GM12865 (cell line): ENCODE results near the gene GSDME.

Experiments
- DNase-seq: peaks from one replicate; pipeline ENCODE4 v3.0.0; 2010; ENCODE audit warnings: low read depth
- H3K4me3 ChIP-seq: 2 replicates; pipeline ENCODE4 v1.5.1; 2011; ENCODE audit warnings: mild to moderate bottlenecking, low read depth, low read length, control low read depth
- TF ChIP-seq, protein P1 (sequence below): IDR thresholded peaks from 2 replicates; pipeline ENCODE4 v1.5.1; 2011; ENCODE audit warnings: low read length, control low read depth, low read depth, inconsistent platforms; ENCODE audit not compliant: insufficient read depth; ENCODE audit errors: missing control alignments

Gene GSDME

DNA sequence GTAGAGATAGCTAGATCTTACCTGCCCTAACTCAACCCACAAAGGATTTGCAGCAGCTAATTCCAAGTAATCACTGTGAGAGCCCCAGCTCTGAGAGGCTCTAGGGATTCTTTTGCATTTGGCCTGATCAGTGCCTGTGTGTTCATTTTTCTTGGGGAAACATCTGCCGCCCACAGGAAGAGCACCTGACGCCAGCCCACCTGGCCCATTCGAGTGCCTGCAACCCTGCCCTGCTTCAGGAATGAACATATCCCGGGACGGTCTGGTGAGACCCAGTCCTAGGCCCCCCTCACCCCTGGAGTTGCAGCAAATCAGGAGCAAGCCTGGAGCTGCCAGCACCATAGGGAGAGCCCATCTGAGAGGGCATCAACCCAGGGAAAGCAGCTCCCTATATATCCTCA, 38.8 kb downstream of the GSDME start:
- TF ChIP-seq, protein P1, sequence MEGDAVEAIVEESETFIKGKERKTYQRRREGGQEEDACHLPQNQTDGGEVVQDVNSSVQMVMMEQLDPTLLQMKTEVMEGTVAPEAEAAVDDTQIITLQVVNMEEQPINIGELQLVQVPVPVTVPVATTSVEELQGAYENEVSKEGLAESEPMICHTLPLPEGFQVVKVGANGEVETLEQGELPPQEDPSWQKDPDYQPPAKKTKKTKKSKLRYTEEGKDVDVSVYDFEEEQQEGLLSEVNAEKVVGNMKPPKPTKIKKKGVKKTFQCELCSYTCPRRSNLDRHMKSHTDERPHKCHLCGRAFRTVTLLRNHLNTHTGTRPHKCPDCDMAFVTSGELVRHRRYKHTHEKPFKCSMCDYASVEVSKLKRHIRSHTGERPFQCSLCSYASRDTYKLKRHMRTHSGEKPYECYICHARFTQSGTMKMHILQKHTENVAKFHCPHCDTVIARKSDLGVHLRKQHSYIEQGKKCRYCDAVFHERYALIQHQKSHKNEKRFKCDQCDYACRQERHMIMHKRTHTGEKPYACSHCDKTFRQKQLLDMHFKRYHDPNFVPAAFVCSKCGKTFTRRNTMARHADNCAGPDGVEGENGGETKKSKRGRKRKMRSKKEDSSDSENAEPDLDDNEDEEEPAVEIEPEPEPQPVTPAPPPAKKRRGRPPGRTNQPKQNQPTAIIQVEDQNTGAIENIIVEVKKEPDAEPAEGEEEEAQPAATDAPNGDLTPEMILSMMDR = no peak
- DNase-seq = no peak
- H3K4me3 ChIP-seq = peak overlapping the region; percentile 62

DNA sequence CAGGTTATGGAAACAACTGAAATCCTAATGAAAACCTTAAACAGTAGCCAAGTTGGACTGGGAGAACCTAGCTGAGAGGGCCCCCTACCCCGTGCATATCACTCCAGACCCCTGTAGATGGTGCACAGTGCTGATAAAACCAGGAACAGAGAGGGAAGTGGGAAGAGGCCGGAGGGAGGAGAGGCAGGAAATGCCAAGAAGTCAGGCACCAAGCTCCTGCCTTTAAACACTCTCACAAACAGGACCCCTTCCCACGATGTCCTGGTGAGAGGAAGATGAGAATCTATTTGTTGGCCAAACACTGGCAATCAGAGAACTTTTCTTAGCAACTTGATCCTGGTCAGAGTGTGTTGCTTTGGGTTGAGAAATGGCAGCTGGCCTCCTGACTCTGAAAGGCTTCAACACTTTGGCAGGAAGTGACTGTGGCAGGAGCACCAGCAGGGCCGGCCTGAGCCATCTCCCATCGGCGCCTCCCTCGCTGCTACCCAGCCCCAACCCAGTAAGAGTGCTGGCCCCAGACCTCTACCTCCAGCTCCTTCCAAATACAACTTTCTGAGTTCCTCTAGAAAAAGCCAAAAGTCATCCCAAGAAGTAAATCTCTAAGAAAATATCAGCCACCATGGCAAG, 39.5 kb downstream of the GSDME start:
- H3K4me3 ChIP-seq = peak overlapping the region; percentile 62
- TF ChIP-seq, protein P1 = no peak
- peak; percentile 64 for DNase-seq

DNA sequence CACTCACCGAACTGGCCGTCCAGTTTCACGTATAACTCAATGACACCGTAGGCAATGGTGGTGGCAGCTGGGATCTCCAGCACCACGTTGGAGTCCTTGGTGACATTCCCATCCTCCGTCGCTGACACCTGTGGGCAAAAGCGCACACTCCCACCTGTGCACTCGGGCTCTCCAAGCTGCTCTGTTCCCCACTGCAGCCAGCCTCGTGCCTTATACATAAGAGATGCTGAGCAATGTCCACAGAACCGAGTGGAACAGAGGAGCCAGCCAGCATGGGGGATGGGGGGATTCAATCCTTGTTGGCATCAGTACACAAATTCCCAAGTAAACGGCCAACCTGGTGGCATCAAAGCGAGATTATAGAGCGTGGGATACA, 40.0 kb downstream of the GSDME start:
- TF ChIP-seq, protein P1 = no peak
- no peak for DNase-seq
- H3K4me3 ChIP-seq = peak overlapping the region; percentile 62

DNA sequence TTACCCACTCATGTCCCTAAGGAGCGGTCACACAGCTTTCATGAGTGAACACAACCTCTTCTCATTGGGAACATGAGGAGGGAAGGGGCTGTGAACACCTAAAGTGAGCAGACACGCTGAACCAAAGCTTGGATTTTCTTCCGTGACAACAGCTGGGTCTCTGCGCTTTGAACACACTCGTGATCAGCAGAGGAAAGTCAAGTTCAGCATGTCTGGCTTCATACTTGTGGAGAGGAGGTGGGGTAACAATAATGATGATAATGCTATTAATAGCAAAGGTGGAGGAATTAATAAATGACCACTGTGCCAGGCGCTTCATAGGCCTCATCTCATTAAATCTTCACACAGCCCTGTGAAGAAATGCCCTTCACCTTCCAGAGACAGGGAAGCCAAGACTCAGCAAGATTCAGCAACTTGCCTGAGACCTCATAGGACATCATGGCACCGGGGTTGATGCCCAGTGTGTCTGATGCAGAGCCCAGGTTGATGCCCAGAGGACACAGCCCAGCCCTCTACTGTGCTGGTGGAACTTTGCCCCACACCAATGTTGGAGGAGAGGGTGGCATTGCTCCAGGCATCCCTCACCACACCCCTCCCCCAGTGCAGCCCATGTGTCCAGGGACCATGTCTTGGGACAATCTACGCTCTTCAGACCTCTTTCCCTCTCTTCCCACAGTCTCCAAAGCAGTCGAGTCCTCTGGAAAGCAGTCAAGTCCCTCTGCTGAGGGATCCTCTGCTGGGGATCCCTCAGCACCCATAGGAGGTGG, 40.6 kb downstream of the GSDME start:
- DNase-seq = no peak
- TF ChIP-seq, protein P1 = no peak
- peak overlapping the region; percentile 62 for H3K4me3 ChIP-seq

DNA sequence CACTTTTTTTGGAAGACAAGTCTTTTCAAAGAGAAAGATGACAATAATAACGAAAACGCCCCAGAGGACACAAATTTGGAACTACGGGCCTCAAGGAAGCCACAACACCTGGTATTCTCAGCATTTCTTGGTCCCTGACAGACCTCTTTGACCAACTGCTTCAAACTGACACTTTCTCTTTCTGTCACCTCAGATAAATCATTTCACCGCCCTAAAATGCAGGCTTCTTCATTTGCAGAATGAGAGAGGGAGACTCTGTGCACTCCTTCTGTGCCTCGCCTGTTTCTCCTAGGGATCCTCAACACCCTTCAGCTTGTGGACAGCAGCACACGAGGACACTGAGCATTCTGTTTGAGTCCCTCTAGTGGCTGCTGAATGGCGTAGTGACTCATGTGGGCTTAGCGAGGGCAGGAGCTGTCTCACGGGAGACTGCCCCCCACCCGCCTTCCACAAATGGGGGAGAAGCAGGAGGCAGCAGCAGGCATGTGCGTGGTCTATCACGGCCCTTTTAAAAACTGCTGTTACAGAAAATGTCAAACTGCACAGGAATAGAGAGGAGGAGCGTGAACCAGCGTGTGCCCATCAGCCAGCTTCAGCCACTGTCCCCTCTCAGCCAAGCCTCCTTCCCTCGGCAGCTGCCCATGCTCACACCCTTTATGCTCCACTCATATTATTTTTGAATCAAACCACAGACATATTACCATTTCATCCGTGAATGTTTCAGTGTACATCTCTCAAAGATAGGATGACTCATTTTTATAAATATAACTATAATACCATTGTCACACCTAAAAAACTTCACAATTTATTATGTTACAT, 41.4 kb downstream of the GSDME start:
- TF ChIP-seq, protein P1 = peak; percentile 56
- peak overlapping the region; percentile 62 for H3K4me3 ChIP-seq
- DNase-seq = peak; percentile 88

DNA sequence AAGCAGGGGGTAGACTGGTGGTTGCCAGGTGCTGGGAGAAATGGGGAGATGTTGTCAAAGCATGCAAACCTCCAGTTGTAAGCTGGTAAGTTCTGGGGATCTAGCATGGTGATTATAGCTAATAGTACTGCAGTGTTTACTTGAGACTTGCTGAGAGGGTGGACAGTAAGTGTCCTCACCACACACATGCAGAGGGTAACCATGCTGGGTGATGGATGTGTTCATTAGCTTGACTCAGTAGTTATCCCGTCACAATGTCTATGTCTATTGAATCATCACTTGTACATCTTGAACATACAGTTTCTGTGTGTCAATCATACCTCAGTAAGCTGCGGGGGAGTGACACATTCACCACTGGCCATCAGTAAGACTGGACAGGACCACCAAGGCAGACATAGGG, 42.1 kb downstream of the GSDME start:
- H3K4me3 ChIP-seq = no peak overlapping the region; the same call in 1 of the 2 replicates
- TF ChIP-seq, protein P1 = no peak
- DNase-seq = no peak
